Mononuclear cell (primary cell): ENCODE measurements around the gene ARHGEF1. TPM values are rescaled to one million over a fixed set of nuclear protein-coding genes. Genes with fewer than 3 reads are reported as not detected.
"Not testable (repeated sequence)": the region's sequence is repeated elsewhere in the genome, so short reads cannot be mapped to it uniquely, and the experiment has no call there.

Experiments used
- H3K27me3 ChIP-seq: 2 replicates; pipeline ENCODE4 v1.6.0; 2011; ENCODE audit warnings: low read length, control low read depth; ENCODE audit not compliant: insufficient read depth
- H3K4me1 ChIP-seq: 2 replicates; pipeline ENCODE4 v1.5.1; 2011; ENCODE audit warnings: mild to moderate bottlenecking, low read length, control low read depth; ENCODE audit not compliant: insufficient read depth
- H3K4me3 ChIP-seq: 2 replicates; pipeline ENCODE4 v1.5.1; 2011; ENCODE audit warnings: mild to moderate bottlenecking, low read length, moderate library complexity
- H3K9me3 ChIP-seq: 2 replicates; pipeline ENCODE4 v1.5.1; 2011; ENCODE audit warnings: low read depth, mild to moderate bottlenecking, control low read depth, low read length
- total RNA-seq: library from RNA; depleted of rRNA; stranded (reverse); fragments of >200 nt; gene quantifications from one replicate; pipeline ENCODE4 v1.2.3, GENCODE V29; 2012

Gene ARHGEF1
- total RNA-seq, 1 donor = 200 TPM

DNA sequence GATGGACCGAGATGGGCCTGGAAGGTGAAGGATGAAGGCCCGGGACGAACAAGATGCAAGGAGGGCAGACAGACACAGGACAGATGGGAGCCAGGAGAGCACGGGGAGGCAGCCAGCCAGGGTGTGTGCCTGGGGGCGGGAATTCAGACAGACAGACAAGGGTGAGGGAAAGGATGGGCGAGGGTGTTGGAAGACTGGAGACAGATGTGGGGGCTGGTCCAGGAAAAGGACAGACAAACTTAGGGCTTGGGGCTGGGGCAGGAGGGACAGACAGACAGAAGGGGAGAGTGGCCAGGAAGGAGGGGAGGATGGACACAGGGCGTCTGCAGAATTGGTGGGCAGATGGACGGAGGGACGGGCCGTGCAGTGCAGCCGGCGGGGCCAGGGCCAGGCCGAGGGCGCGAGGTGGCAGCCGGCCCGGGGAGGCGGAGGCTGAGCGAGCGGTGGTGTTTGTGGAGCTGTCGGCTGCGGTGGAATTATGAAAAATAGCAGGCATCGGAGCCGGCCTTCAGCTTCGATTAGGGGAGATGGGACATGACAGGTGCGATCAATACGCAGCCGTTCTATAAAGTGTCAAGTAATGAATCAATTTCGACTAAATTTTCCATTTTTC, 49.8 kb downstream of the ARHGEF1 start:
- no peak overlapping the region for H3K4me3 ChIP-seq
- no peaks in the 10 kb centered on the region for H3K9me3 ChIP-seq
- peaks cover 26% of the 10 kb centered on the region for H3K27me3 ChIP-seq
- H3K4me1 ChIP-seq = peaks cover 30% of the 10 kb centered on the region

DNA sequence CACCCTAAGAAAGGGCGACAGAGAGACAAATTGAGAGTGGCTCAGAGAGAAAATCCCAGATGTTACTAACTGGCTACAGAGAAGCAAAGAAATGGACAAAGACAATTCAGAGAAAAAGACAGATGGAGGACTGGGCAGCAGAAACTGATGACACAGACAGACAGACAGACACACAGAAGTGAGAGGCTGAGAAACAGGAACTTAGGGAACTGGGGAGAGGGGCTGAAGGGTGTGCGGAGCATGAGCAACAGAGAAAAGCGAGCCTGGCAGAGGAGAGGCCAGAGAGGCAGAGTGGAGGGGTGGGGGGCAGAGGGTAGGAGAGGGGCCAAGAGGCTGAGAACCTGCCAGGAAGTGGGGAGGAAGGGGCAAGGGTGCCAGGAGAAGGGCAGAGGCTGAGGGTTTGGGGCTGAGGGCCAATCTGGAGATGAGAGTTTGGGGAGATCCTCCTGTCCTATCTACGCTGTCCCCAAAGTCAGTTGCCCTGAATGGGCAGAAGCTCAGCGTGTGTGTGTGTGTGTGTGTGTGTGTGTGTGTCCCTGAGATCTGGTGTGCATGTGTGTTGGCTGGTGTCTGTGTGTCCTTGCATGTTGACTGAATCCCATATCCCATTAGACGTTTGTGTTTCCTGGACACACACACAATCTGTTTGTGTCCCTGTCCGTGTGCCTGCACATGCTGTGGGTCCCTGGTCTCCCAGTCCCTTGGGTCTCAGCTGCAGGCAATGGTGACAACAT, 50.9 kb downstream of the ARHGEF1 start:
- peaks cover 27% of the 10 kb centered on the region for H3K4me1 ChIP-seq
- H3K4me3 ChIP-seq = no peak overlapping the region
- H3K27me3 ChIP-seq = peaks cover 24% of the 10 kb centered on the region
- H3K9me3 ChIP-seq = no peaks in the 10 kb centered on the region

DNA sequence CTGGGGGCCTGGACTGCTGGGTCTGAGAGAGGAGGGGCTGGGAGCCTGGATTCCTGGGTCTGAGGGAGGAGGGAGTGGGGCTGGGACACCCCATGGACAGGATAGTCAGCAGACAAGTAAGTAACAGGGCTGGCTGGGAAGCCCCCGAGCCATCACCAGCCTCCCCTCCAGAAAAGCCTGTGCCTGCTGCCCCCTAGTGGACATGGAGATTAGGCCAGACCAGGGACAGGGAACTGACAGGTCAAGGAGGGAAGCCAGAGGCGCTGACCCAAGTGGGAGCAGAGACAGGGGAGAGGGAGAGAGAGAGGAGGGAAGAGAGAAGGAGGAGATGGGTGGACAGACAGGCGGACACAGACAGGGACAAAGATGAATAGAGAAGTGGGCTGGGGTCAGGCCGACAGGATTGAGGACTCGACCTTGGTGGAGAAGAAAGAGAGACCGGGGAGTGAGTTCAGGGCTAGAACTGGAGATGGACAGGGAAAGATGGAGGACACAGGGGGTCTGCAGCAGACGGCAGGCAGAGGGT, 51.9 kb downstream of the ARHGEF1 start:
- Histone ChIP-seq H3K9me3 (no peaks in the 10 kb centered on the region), H3K4me1 (peaks cover 20% of the 10 kb centered on the region), H3K4me3 (no peak overlapping the region), H3K27me3 (peaks cover 18% of the 10 kb centered on the region)

DNA sequence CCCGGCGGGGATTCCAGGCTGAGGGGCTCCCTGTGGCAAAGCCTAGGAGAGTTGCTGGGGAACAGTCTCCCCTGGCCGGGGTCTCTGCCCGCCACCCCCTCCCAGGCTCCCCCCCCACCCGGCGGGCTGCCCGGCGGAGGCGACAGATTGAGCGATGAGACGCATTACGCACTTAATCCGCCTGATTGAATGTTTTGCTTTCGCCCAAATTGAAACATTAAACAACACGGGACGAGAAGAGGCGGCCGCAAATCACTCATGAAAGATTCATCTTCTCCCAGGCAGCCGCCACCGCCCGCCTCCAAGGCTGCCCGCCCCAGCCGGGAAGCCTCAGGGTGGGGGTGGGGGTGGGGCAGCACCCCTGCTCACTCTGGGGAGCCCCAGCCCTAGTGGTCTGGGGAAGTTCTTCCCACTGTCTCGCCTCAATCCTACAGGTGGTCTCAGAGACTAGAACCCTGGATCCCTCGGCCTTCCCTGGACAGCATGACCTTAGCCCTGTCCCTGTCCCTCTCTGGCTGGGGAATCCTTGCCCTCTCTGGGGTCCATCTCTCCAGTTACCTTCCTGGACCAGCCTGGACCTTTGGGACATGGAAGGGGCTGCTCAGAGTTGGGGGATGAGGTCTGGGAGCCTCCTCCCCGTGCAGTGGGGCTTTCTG, 52.9 kb downstream of the ARHGEF1 start:
- Histone ChIP-seq H3K4me1 (peaks cover 20% of the 10 kb centered on the region), H3K4me3 (no peak overlapping the region), H3K27me3 (peaks cover 10% of the 10 kb centered on the region), H3K9me3 (no peaks in the 10 kb centered on the region)

DNA sequence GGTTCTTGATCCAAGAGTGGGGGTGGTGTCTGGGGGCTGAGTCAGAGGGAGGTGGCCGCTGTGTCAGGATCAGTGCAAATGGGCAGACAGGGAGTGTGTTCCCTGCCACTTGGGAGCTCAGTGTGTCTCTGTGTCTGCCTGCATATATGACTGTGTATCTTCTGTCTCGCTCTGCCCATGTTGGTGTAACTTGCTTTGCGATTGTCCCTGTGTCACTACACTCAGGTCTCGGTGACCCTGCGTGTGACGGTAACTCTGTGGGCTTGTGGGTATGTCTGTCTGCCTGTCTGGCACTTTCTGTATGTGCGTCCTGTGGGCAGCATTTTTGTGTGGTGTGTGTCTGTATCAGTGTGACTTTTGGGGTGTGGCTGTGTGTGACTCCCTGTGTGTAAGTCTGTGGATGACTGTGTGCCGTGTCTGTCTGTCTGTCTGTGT, 53.4 kb downstream of the ARHGEF1 start:
- Histone ChIP-seq H3K9me3 (no peaks in the 10 kb centered on the region), H3K27me3 (peaks cover 10% of the 10 kb centered on the region), H3K4me3 (no peak overlapping the region), H3K4me1 (peaks cover 22% of the 10 kb centered on the region)

DNA sequence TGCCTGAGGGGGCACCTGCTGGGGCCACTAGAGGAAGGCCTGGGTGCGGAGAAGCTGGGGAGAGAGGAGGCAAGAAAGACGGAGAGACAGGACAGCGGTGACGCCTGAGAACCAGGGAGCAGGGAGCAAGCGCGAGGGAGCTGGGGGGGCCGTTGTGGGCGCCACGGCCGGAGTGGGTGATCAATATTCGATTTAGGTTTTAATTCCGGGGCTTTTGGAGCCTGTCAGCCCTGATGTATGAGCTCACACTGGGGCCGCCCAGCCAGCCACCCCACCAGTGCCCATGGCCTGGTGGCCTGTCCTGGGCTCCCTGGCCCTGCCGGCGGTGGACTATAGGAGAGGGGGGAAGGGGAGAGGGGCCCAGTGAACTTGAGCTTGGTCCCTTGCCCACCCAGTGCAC, 54.0 kb downstream of the ARHGEF1 start:
- Histone ChIP-seq H3K9me3 (no peaks in the 10 kb centered on the region), H3K4me1 (peaks cover 22% of the 10 kb centered on the region)

DNA sequence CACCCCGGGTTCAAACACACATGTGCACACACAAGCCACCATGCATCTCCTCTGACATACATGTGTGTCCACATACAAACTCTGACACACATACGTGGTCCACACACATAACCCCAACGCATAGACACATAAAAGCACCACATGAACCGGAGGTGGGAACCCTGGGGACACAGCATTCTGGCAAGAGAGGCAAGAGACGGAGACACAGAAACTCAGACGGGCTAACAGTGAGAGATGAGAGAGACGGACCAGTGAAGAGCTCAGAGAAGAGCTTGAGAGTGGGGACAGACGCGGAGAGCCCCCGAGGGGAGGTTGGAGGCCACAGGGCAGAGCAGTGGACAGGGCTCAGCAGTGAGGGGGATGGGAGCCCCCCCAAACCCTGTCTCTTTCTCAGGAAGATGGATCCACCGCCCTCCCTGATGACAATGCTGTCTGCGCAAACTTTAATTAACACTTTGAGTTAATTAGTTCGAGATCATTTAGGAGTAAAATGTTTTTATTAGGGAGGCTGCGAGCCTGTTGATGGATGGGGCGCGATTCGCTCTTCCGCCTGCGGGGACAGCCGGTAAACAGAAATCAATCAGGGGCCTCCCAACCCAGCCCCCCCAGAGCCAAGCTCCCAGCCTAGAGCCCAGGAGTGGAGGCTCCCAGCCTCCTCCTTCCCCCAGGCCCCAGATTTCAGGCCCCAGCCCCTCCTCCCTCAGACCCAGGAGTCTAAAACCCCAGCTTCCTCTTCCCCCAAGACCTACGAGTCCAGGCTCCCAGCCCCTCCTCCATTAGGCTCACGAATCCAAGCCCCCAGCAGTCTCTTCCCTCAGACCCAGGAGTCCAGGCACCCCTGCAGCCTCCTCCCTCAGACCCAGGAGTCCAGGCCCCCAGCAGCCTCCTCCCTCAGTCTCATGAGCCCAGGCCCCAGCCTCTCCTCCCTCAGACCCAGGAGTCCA, 54.8 kb downstream of the ARHGEF1 start:
- H3K4me3 ChIP-seq = no peak overlapping the region
- H3K27me3 ChIP-seq = peaks cover 13% of the 10 kb centered on the region
- H3K4me1 ChIP-seq = peaks cover 22% of the 10 kb centered on the region
- no peaks in the 10 kb centered on the region for H3K9me3 ChIP-seq

More for the DNA sequence above, 54.0 kb downstream of the ARHGEF1 start:
- H3K27me3 ChIP-seq = peaks cover 13% of the 10 kb centered on the region
- H3K4me3 ChIP-seq = no peak overlapping the region

DNA sequence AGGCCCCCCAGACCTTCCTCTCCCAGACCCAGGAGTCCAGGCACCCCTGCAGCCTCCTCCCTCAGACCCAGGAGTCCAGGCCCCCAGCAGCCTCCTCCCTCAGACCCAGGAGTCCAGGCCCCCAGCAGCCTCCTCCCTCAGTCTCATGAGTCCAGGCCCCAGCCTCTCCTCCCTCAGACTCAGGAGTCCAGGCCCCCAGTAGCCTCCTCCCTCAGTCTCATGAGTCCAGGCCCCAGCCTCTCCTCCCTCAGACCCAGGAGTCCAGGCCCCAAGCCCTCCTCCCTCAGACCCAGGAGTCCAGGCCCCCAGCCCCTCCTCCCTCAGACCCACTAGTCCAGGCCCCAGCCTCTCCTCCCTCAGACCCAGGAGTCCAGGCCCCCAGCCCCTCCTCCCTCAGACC, 56.2 kb downstream of the ARHGEF1 start:
- peaks cover 23% of the 10 kb centered on the region for H3K4me1 ChIP-seq
- peaks cover 13% of the 10 kb centered on the region for H3K27me3 ChIP-seq
- H3K9me3 ChIP-seq, H3K4me3 ChIP-seq: not testable (repeated sequence)

DNA sequence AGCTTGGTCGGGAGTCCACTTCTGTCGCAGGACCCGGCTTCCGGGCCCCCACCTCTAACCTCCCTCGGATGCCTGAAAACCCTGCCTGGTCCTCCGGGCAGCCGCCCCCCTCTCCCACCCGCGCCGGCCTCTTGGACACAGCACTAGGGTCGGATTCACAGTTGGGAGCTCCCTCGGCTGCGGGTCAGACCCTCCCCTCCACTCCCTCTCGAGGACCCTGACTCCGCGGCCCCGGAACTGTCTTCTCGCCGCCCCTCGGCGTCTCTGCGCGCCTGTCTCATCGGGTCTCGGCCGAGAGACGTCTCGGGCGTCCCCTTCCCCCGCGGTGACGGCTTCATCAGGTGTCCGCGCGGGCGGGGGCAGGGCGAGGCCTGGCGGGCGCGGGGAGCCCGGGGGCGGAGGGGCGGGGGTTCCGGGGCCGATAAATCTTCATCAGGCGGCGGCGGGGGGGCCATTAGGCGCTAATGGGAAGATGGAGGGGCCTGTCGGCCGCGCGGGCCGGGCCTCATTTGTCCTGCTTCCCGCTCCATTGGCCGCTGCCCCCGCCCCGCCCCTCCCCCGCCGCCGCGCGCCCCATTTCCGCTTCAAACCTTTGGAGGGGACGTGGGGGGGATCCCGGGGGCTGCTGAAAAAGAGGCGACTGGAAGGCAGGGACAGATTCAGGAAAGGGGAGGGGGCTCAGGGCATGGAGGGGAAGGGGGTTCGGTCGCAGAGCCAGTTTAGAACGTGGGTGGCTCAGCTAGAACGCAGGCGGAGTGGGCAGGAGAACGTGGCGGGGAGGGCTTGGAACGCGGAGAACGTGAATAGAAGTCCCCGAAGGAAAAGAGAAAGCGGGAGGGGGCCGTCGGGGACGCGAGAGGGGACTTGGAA, 57.1 kb downstream of the ARHGEF1 start:
- no peak overlapping the region for H3K4me3 ChIP-seq
- peaks cover 13% of the 10 kb centered on the region for H3K27me3 ChIP-seq
- no peaks in the 10 kb centered on the region for H3K9me3 ChIP-seq
- peaks cover 23% of the 10 kb centered on the region for H3K4me1 ChIP-seq

DNA sequence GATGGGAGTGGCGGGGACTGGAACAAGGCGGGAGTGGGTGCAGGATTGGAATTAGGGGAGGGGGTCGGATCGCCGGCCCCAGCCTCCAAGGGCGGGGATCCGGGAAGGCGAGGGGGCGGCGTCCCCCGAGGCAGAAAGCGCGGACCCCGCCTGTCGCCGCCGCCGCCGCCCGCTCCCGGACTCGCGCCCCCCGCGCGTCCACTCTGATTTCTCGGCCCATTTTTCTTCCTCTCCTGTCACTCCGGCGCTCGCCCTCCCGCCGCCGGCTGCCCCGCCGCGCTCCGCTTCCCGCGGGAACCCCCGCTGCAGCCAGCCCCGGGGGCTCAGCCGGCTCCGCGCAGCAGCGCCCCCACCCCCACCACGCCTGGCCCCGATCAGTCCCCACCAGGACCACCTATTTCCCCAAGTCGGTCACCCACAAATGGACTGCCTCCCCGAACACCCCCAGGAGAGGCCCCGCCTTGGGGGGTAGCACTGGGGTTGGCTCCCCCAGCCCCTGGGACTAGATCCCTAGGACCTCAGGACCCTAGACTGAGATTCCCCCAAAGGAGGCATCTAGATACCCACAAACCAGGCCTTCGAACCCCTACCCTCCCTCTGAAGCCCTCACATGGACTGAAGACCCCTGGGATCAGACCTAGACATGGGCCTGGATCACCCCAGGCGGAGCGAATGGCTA, 57.9 kb downstream of the ARHGEF1 start:
- Histone ChIP-seq H3K9me3 (no peaks in the 10 kb centered on the region), H3K27me3 (peaks cover 13% of the 10 kb centered on the region), H3K4me3 (no peak overlapping the region), H3K4me1 (peaks cover 29% of the 10 kb centered on the region)

DNA sequence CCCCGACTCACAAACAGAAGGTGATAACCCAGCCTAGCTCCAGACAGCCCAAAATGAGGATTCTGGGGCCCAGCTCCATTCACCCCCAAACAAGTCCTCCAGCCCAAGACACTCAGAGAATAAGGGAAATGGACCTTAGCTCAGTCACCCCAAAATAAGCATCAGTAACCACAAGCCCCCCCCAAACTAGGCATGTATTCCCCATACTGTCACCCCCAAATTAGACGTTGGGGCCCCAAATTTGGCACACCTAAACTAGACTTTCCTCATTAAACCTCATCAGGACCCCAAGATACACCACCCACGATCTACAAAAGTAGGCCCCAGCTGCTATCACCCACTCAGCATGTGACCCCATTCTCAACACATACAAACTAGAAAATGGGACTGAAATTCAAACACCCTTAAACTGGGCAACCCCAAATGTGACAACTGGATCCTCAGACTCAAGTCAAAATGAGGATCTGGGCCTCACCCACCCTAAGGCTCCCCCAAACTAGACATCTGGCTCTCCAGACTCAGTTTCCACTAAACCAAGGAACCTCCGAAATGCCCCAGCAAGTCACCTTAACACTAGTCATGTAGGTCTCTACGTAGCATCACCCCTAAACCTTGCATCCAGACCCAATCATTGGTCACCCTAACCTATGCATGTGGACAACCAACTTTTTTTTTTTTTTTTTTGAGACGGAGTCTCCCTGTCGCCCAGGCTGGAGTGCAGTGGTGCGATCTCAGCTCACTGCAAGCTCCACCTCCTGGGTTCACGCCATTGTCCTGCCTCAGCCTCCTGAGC, 58.6 kb downstream of the ARHGEF1 start:
- Histone ChIP-seq H3K27me3 (peaks cover 13% of the 10 kb centered on the region), H3K9me3 (no peaks in the 10 kb centered on the region), H3K4me1 (peaks cover 36% of the 10 kb centered on the region), H3K4me3 (no peak overlapping the region)

DNA sequence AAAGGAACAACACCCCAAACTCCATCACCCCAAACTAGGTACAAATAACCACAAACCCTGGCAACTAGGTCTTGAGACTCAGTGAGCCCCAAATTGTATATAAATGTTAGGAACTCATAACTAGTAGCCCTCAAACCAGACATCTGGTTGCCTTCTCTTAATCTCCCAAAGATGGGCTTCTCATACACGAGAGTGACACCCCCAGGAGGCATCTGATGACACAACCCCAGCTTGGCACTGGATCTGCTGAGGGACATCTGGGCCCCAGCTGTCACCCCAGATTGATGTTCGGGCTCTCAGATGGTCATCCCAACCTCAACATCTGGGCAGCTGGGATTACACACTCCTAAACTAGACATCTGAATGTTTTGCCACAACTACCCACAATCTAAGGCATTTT, 61.4 kb downstream of the ARHGEF1 start:
- Histone ChIP-seq H3K27me3 (peaks cover 13% of the 10 kb centered on the region), H3K9me3 (no peaks in the 10 kb centered on the region), H3K4me3 (no peak overlapping the region), H3K4me1 (peaks cover 43% of the 10 kb centered on the region)
